NCI-H2196 (cell line): ENCODE results near the gene ADIRF.
"Not testable (repeated sequence)": the region's sequence is repeated elsewhere in the genome, so short reads cannot be mapped to it uniquely, and the experiment has no call there.

ENCODE experiments used
- DNase-seq: peaks from one replicate; lab custom pipeline; 2025; ENCODE audit not compliant: unreplicated experiment; lab: John Stamatoyannopoulos, UW

Gene ADIRF

GRCh38 chr10:86968271-86968993 lies at the start of gene ADIRF:
Gene ADIRF (plus strand): TSS chr10:86968482. CDS start chr10:86968545, 63 bp downstream.
- no peak for DNase-seq

- DNase-seq: no peak
Observed at GRCh38 chr10:86922553-86922961, 45.7 kb upstream of the ADIRF start.

- no peak for DNase-seq
Observed at GRCh38 chr10:86929468-86930380, 38.6 kb upstream of the ADIRF start.

- DNase-seq: no peak
Observed at GRCh38 chr10:86931872-86932271, 36.4 kb upstream of the ADIRF start.

- DNase-seq: no peak
Observed at GRCh38 chr10:86932674-86933073, 35.6 kb upstream of the ADIRF start.

- not testable (repeated sequence) for DNase-seq
Observed at GRCh38 chr10:86934162-86934711, 34.0 kb upstream of the ADIRF start.

GRCh38 chr10:86936661-86937501 lies 31.4 kb upstream of the ADIRF start:
- no peak for DNase-seq

- no peak for DNase-seq
Observed at GRCh38 chr10:86937502-86938154, 30.7 kb upstream of the ADIRF start.

- no peak for DNase-seq
Observed at GRCh38 chr10:86938260-86938659, 30.0 kb upstream of the ADIRF start.

GRCh38 chr10:86940076-86940475 lies 28.2 kb upstream of the ADIRF start:
- not testable (repeated sequence) for DNase-seq

- DNase-seq: no peak
Observed at GRCh38 chr10:86940677-86941076, 27.6 kb upstream of the ADIRF start.

- no peak for DNase-seq
Observed at GRCh38 chr10:86941426-86941825, 26.9 kb upstream of the ADIRF start.

- DNase-seq: no peak
Observed at GRCh38 chr10:86941991-86942421, 26.3 kb upstream of the ADIRF start.

GRCh38 chr10:86942441-86943315 lies 25.6 kb upstream of the ADIRF start:
- DNase-seq: no peak

- DNase-seq: no peak
Observed at GRCh38 chr10:86943316-86944030, 24.8 kb upstream of the ADIRF start.

- no peak for DNase-seq
Observed at GRCh38 chr10:86944031-86944419, 24.3 kb upstream of the ADIRF start.

GRCh38 chr10:86944471-86944870 lies 23.8 kb upstream of the ADIRF start:
- DNase-seq: no peak

- DNase-seq: no peak
Observed at GRCh38 chr10:86944907-86945306, 23.4 kb upstream of the ADIRF start.
